Right lobe of liver (tissue), 4 donors: Measurements from ENCODE around the gene LRRC8D.

Experiments used
- CTCF ChIP-seq, 4 donors: fragments of 200-600 bp in 3 of 4; fragments of 450-650 bp in 1 of 4; IDR thresholded peaks; one replicate each; pipeline versions ENCODE4 v1.5.1 to v1.8.0; 2016 to 2022; ENCODE audit warnings: antibody characterized with exemption in 4 of 4, mild to moderate bottlenecking in 2 of 4
- POLR2A ChIP-seq: fragments of 450-650 bp; IDR thresholded peaks from one replicate; pipeline ENCODE4 v1.6.1; 2017; ENCODE audit warnings: antibody characterized with exemption, mild to moderate bottlenecking
- donor health status: DM: no; HTN: no; CAD: no.
- donor health status: DM: no; HTN: no; CAD: no.
- donor health status: DM: no; HTN: yes; CAD: no.

GRCh38 chr1:89966656-89967055 lies 145.8 kb downstream of the LRRC8D start:
- no peak for TF ChIP-seq CTCF (IDR thresholded peaks at IDR 0.05)
- TF ChIP-seq POLR2A = no peak
